Sigmoid colon (tissue), 7 donors: ENCODE measurements around the gene NUDT3. TPM values are rescaled to one million over a fixed set of nuclear protein-coding genes. Genes with fewer than 3 reads are reported as not detected.

Experiments
- DNase-seq: peaks from one replicate; pipeline ENCODE4 v3.0.0-alpha.2; 2019
- H3K27ac ChIP-seq, 4 donors: fragments of 200-600 bp; sonication (generic); one replicate each; pipeline ENCODE4 v1.5.1; 2016 to 2019; ENCODE audit warnings: mild to moderate bottlenecking in 1 of 4
- H3K27me3 ChIP-seq, 3 donors: fragments of 200-600 bp; sonication (generic); one replicate each; pipeline ENCODE4 v1.5.1; 2019; ENCODE audit warnings: mild to moderate bottlenecking in 1 of 3
- H3K36me3 ChIP-seq, 4 donors: fragments of 200-600 bp; sonication (generic); one replicate each; pipeline ENCODE4 v1.5.1; 2016 to 2019
- H3K4me1 ChIP-seq, 4 donors: fragments of 200-600 bp; sonication (generic); one replicate each; pipeline ENCODE4 v1.5.1; 2017 to 2019
- H3K4me3 ChIP-seq, 4 donors: fragments of 200-600 bp; sonication (generic); one replicate each; pipeline ENCODE4 v1.5.1; 2017 to 2019; ENCODE audit warnings: mild to moderate bottlenecking in 2 of 4, moderate library complexity in 1 of 4
- H3K9me3 ChIP-seq, 4 donors: fragments of 200-600 bp in 3 of 4; sonication (generic) in 3 of 4; one replicate each; pipeline versions ENCODE4 v1.5.1 to v1.6.1; 2013 to 2019
- EP300 ChIP-seq, 4 donors: sonication (generic); formaldehyde crosslinking; IDR thresholded peaks; one replicate each; pipeline ENCODE4 v1.6.1; 2017; ENCODE audit warnings: antibody characterized with exemption in 4 of 4
- POLR2A ChIP-seq, 2 donors: fragments of 450-650 bp; IDR thresholded peaks; one replicate each; pipeline ENCODE4 v1.6.1; 2016; ENCODE audit warnings: antibody characterized with exemption in 2 of 2, mild to moderate bottlenecking in 2 of 2, moderate library complexity in 2 of 2
- POLR2AphosphoS5 ChIP-seq, 4 donors: sonication (generic); formaldehyde crosslinking; IDR thresholded peaks; one replicate each; pipeline ENCODE4 v1.6.1; 2017; ENCODE audit warnings: antibody characterized with exemption in 4 of 4
- WGBS, 2 donors: extraction: QIAGEN DNeasy Blood & Tissue Kit; methylation state at CpG; one replicate each; pipeline ENCODE4 v1.1.7; 2013; 5-methylcytosine and 5-hydroxymethylcytosine counted together
- intact Hi-C: fragments of 100-400 bp; cut with DNase I; formaldehyde crosslinking; loops from one replicate; pipeline ENCODE4 v1.15.1; 2023
- polyA plus RNA-seq, 3 donors: library from polyadenylated mRNA; stranded (reverse); fragments of 200-250 nt; gene quantifications; one replicate each; pipeline ENCODE4 v1.2.3, GENCODE V29; 2013
- total RNA-seq, 4 donors: library from RNA; depleted of rRNA; stranded (reverse); fragments of >200 nt; gene quantifications; one replicate each; pipeline ENCODE4 v1.1.0, GENCODE V29; 2016
- TF ChIP-seq, protein P1 (sequence below), 4 experiments: fragments of 450-650 bp in 3 of 4; fragments of 200-600 bp in 1 of 4; IDR thresholded peaks; one replicate each; pipeline ENCODE4 v1.5.1; 2016 to 2019; ENCODE audit warnings: antibody characterized with exemption in 4 of 4, mild to moderate bottlenecking in 3 of 4, moderate library complexity in 2 of 4
- donor health status: healthy with polysubstance abuse.
- donor health status: Bipolar disorder and iron deficiency.
- donor health status: healthy.

NUDT3 gene
- total and polyA plus RNA-seq, 7 donors, result 6.0 to 45.7 (median 31.4) TPM

DNA sequence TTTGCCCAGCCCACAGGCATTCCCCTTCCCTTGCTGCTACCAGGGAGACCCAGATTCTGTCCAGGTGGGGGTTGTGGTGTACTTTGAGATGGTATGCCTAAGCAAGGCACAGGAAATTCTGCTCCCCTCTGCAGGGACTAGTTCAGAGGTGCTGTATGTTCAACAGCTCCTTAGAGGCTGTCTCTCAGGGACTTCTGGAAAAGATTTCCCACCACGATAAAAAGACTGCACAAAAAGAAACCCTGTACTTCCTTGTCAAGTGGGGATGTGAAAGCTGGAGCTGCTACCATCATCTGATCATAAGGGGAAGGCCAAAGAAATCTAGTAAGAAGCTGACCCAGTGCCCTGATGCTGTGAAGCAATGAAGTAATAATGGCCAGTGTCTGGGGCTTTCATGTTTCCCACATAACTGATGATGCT lies 92.1 kb downstream of the NUDT3 start:
- H3K4me1 ChIP-seq, result peaks cover 0 to 15% (median 4%) of the 10 kb centered on the region in 4 donors
- TF ChIP-seq POLR2A (IDR thresholded peaks at IDR 0.05) (no peak), POLR2AphosphoS5 (IDR thresholded peaks at IDR 0.05) (no peak), EP300 (IDR thresholded peaks at IDR 0.05) (no peak)
- TF ChIP-seq, protein P1, sequence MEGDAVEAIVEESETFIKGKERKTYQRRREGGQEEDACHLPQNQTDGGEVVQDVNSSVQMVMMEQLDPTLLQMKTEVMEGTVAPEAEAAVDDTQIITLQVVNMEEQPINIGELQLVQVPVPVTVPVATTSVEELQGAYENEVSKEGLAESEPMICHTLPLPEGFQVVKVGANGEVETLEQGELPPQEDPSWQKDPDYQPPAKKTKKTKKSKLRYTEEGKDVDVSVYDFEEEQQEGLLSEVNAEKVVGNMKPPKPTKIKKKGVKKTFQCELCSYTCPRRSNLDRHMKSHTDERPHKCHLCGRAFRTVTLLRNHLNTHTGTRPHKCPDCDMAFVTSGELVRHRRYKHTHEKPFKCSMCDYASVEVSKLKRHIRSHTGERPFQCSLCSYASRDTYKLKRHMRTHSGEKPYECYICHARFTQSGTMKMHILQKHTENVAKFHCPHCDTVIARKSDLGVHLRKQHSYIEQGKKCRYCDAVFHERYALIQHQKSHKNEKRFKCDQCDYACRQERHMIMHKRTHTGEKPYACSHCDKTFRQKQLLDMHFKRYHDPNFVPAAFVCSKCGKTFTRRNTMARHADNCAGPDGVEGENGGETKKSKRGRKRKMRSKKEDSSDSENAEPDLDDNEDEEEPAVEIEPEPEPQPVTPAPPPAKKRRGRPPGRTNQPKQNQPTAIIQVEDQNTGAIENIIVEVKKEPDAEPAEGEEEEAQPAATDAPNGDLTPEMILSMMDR (IDR thresholded peaks at IDR 0.05), result no peak
- no peak for DNase-seq
- no peaks in the 10 kb centered on the region for H3K27me3 ChIP-seq
- H3K4me3 ChIP-seq, result no peak overlapping the region
- H3K27ac ChIP-seq, result no peak overlapping the region
- no peaks in the 10 kb centered on the region for H3K9me3 ChIP-seq
- H3K36me3 ChIP-seq, result peaks cover 0 to 1% (median under 1%) of the 10 kb centered on the region in 4 donors
- WGBS, 2 donors, result 50 to 89% methylated on average over 1 of the region's 1 CpG
- intact Hi-C loops, result no loop called here

DNA sequence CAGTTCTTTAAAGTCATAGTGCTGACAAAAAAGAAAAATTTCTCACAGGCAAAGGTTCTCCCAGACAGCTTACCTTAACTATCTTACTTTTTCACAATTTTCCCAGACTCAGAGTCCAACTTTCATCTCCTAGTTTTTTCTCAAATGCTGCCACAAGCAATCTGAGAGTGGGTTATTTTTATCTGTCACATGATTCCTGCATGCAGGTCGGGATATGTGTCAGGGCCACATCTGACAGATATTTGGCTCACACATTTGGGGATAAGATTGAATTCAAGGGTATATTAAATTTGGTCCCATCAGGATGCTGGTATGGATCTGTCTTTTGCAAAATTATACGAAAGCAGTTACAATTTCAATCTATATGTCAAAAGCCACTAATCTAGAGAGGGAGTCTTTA lies 93.5 kb downstream of the NUDT3 start:
- intact Hi-C loops, result no loop called here
- TF ChIP-seq EP300 (IDR thresholded peaks at IDR 0.05) (no peak), POLR2A (IDR thresholded peaks at IDR 0.05) (no peak), POLR2AphosphoS5 (IDR thresholded peaks at IDR 0.05) (no peak)
- TF ChIP-seq, protein P1 (IDR thresholded peaks at IDR 0.05), result no peak
- no peak for DNase-seq
- peaks cover 0 to 15% (median 4%) of the 10 kb centered on the region in 4 donors for H3K36me3 ChIP-seq
- H3K4me3 ChIP-seq, result no peak overlapping the region
- H3K27me3 ChIP-seq, result no peaks in the 10 kb centered on the region
- H3K27ac ChIP-seq, result no peak overlapping the region
- WGBS, 2 donors, result 81 to 90% methylated on average over 2 of the region's 2 CpGs
- peaks cover 0 to 14% (median 3%) of the 10 kb centered on the region in 4 donors for H3K4me1 ChIP-seq
- no peaks in the 10 kb centered on the region for H3K9me3 ChIP-seq

- 55 to 78% methylated on average over 3 of the region's 3 CpGs for WGBS, 2 donors
- DNase-seq, result no peak
- Histone ChIP-seq H3K27ac (no peak overlapping the region), H3K4me1 (peaks cover 0 to 10% (median 2%) of the 10 kb centered on the region in 4 donors), H3K4me3 (no peak overlapping the region), H3K27me3 (no peaks in the 10 kb centered on the region), H3K36me3 (peaks cover 10 to 41% (median 16%) of the 10 kb centered on the region in 4 donors), H3K9me3 (no peaks in the 10 kb centered on the region)
- intact Hi-C loops, result no loop called here
- TF ChIP-seq, protein P1 (IDR thresholded peaks at IDR 0.05), result no peak
- TF ChIP-seq EP300 (IDR thresholded peaks at IDR 0.05) (no peak), POLR2A (IDR thresholded peaks at IDR 0.05) (no peak), POLR2AphosphoS5 (IDR thresholded peaks at IDR 0.05) (no peak)
Measured at GRCh38 chr6:34295721-34296120, 96.7 kb downstream of the NUDT3 start.

DNA sequence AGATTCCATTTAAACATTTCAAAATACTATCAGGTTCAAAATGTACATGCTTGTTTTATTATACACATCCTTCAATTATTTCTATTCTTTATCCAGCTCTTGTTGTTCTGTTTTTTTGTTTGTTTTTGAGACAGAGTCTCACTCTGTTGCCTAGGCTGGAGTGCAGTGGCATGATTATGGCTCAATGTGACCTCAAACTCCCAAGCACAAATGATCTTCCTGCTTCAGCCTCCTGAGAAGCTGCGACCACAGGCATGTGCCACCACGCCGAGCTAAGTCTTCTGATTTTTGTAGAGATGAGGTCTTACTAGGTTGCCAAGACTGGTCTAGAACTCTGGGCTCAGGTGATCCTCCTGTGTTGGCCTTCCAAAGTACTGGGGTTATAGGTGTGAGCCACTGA lies 99.5 kb downstream of the NUDT3 start:
- 94 to 96% methylated on average over 3 of the region's 3 CpGs for WGBS, 2 donors
- Histone ChIP-seq H3K4me1 (no peaks in the 10 kb centered on the region), H3K9me3 (no peaks in the 10 kb centered on the region), H3K36me3 (peaks cover 10 to 51% (median 16%) of the 10 kb centered on the region in 4 donors), H3K27me3 (no peaks in the 10 kb centered on the region), H3K4me3 (no peak overlapping the region), H3K27ac (no peak overlapping the region)
- no peak for TF ChIP-seq POLR2AphosphoS5 (IDR thresholded peaks at IDR 0.05)
- no peak for DNase-seq
- intact Hi-C loops, result no loop called here

DNA sequence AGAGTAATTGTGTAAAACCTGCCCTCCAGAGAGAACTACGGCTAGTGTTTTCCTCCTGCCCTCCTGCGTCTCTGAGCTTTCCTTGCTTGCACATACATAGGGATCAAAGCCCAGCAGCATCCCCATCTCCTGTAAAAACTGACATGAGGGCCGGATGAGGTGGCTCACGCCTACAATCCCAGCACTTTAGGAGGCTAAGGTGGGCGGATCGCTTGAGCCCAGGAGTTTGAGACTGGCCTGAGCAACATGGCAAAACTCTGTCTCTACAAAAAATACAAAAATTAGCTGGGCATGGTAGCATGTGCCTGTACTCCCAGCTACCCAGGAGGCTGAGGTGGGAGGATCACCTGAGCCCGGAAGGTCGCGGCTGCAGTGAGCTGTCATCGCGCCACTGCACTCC lies 103.3 kb downstream of the NUDT3 start:
- H3K36me3 ChIP-seq, result peaks cover 10 to 46% (median 13%) of the 10 kb centered on the region in 4 donors
- H3K4me1 ChIP-seq, result peaks cover 0 to 7% (median 3%) of the 10 kb centered on the region in 4 donors
- H3K27ac ChIP-seq, result no peak overlapping the region
- WGBS, 2 donors, result 86 to 99% methylated on average over 11 of the region's 11 CpGs
- H3K27me3 ChIP-seq, result no peaks in the 10 kb centered on the region
- TF ChIP-seq POLR2A (IDR thresholded peaks at IDR 0.05) (no peak), EP300 (IDR thresholded peaks at IDR 0.05) (no peak), POLR2AphosphoS5 (IDR thresholded peaks at IDR 0.05) (no peak)
- TF ChIP-seq, protein P1 (IDR thresholded peaks at IDR 0.05), result no peak
- intact Hi-C loops, result no loop called here
- no peaks in the 10 kb centered on the region for H3K9me3 ChIP-seq
- H3K4me3 ChIP-seq, result no peak overlapping the region
- DNase-seq, result no peak
